ENCODE data around the gene PIN1. TPM values are rescaled to one million over a fixed set of nuclear protein-coding genes. Genes with fewer than 3 reads are reported as not detected.

PIN1 gene
- total RNA-seq, 1 donor from 2014 or later, result 109 TPM

GRCh38 chr19:9878511-9879196 lies 43.5 kb downstream of the PIN1 start:
- no peak overlapping the region for H3K4me3 Mint-ChIP-seq (ENCODE audit: unreplicated experiment)
- FAIRE-seq (no peak), DNase-seq (ENCODE audit: low read depth) (no peak)
- no peaks in the 10 kb centered on the region for H3K79me2 ChIP-seq (ENCODE audit: insufficient read depth, low read length)
- H3K4me1 ChIP-seq (ENCODE audit: insufficient read depth, low read length), result no peaks in the 10 kb centered on the region
- peaks cover 8% of the 10 kb centered on the region for H3K36me3 Mint-ChIP-seq (ENCODE audit: low read depth, unreplicated experiment)
- no peak overlapping the region for H3K4me2 ChIP-seq (ENCODE audit: low read length)
- H2AFZ ChIP-seq (ENCODE audit: low read depth, low read length), result no peak overlapping the region
- H3K9ac ChIP-seq (ENCODE audit: low read length), result no peak overlapping the region
- no peak overlapping the region for H3K4me3 ChIP-seq (ENCODE audit: insufficient read depth, low read depth, low read length)
- no peaks in the 10 kb centered on the region for H3K27me3 ChIP-seq (ENCODE audit: insufficient read depth, low read length)
- H4K20me1 ChIP-seq (ENCODE audit: insufficient read depth, low read length), result no peaks in the 10 kb centered on the region
- no peaks in the 10 kb centered on the region for H3K9me3 Mint-ChIP-seq (ENCODE audit: unreplicated experiment)
- H3K27ac ChIP-seq (ENCODE audit: low read depth, low read length), result no peak overlapping the region
- H3K36me3 ChIP-seq (ENCODE audit: insufficient read depth, low read length), result no peaks in the 10 kb centered on the region
- TF ChIP-seq EZH2 (IDR thresholded peaks at IDR 0.05; ENCODE audit: insufficient read depth, low read length) (no peak), CTCF (IDR thresholded peaks at IDR 0.05; ENCODE audit: insufficient read depth, low read depth, low read length) (no peak)
- H3K9me3 ChIP-seq (ENCODE audit: insufficient read depth, low read depth, low read length), result no peaks in the 10 kb centered on the region
- H3K4me1 Mint-ChIP-seq (ENCODE audit: low read depth, unreplicated experiment), result peaks cover 6% of the 10 kb centered on the region
- H3K27ac Mint-ChIP-seq (ENCODE audit: unreplicated experiment), result no peak overlapping the region
- no peaks in the 10 kb centered on the region for H3K27me3 Mint-ChIP-seq (ENCODE audit: low read depth, unreplicated experiment)

GRCh38 chr19:9881720-9882119 lies 46.6 kb downstream of the PIN1 start:
- H3K4me1 ChIP-seq (ENCODE audit: insufficient read depth, low read length), result no peaks in the 10 kb centered on the region
- H3K27ac ChIP-seq (ENCODE audit: low read depth, low read length), result no peak overlapping the region
- no peak overlapping the region for H3K4me2 ChIP-seq (ENCODE audit: low read length)
- H3K36me3 ChIP-seq (ENCODE audit: insufficient read depth, low read length), result no peaks in the 10 kb centered on the region
- DNase-seq (ENCODE audit: low read depth) (no peak), FAIRE-seq (no peak)
- no peaks in the 10 kb centered on the region for H4K20me1 ChIP-seq (ENCODE audit: insufficient read depth, low read length)
- H3K4me3 Mint-ChIP-seq (ENCODE audit: unreplicated experiment), result no peak overlapping the region
- no peak overlapping the region for H2AFZ ChIP-seq (ENCODE audit: low read depth, low read length)
- H3K9me3 ChIP-seq (ENCODE audit: insufficient read depth, low read depth, low read length), result no peaks in the 10 kb centered on the region
- no peak overlapping the region for H3K9ac ChIP-seq (ENCODE audit: low read length)
- peaks cover 4% of the 10 kb centered on the region for H3K4me1 Mint-ChIP-seq (ENCODE audit: low read depth, unreplicated experiment)
- H3K27ac Mint-ChIP-seq (ENCODE audit: unreplicated experiment), result no peak overlapping the region
- H3K79me2 ChIP-seq (ENCODE audit: insufficient read depth, low read length), result no peaks in the 10 kb centered on the region
- H3K9me3 Mint-ChIP-seq (ENCODE audit: unreplicated experiment), result no peaks in the 10 kb centered on the region
- H3K27me3 Mint-ChIP-seq (ENCODE audit: low read depth, unreplicated experiment), result no peaks in the 10 kb centered on the region
- no peak overlapping the region for H3K4me3 ChIP-seq (ENCODE audit: insufficient read depth, low read depth, low read length)
- TF ChIP-seq EZH2 (IDR thresholded peaks at IDR 0.05; ENCODE audit: insufficient read depth, low read length), result no peak
- no peak for TF ChIP-seq CTCF (IDR thresholded peaks at IDR 0.05; ENCODE audit: insufficient read depth, low read depth, low read length)
- H3K27me3 ChIP-seq (ENCODE audit: insufficient read depth, low read length), result peaks cover 2% of the 10 kb centered on the region
- H3K36me3 Mint-ChIP-seq (ENCODE audit: low read depth, unreplicated experiment), result peaks cover 7% of the 10 kb centered on the region

GRCh38 chr19:9883231-9883758 lies 48.2 kb downstream of the PIN1 start:
- H3K9ac ChIP-seq (ENCODE audit: low read length), result no peak overlapping the region
- no peaks in the 10 kb centered on the region for H3K9me3 ChIP-seq (ENCODE audit: insufficient read depth, low read depth, low read length)
- Mint-ChIP-seq H3K36me3 (ENCODE audit: low read depth, unreplicated experiment) (peaks cover 8% of the 10 kb centered on the region), H3K27ac (ENCODE audit: unreplicated experiment) (no peak overlapping the region), H3K4me1 (ENCODE audit: low read depth, unreplicated experiment) (no peaks in the 10 kb centered on the region), H3K4me3 (ENCODE audit: unreplicated experiment) (no peak overlapping the region), H3K9me3 (ENCODE audit: unreplicated experiment) (peaks cover 2% of the 10 kb centered on the region), H3K27me3 (ENCODE audit: low read depth, unreplicated experiment) (peaks cover 2% of the 10 kb centered on the region)
- no peaks in the 10 kb centered on the region for H3K36me3 ChIP-seq (ENCODE audit: insufficient read depth, low read length)
- peaks cover 2% of the 10 kb centered on the region for H3K27me3 ChIP-seq (ENCODE audit: insufficient read depth, low read length)
- H3K4me2 ChIP-seq (ENCODE audit: low read length), result no peak overlapping the region
- TF ChIP-seq CTCF (IDR thresholded peaks at IDR 0.05; ENCODE audit: insufficient read depth, low read depth, low read length) (no peak), EZH2 (IDR thresholded peaks at IDR 0.05; ENCODE audit: insufficient read depth, low read length) (no peak)
- DNase-seq (ENCODE audit: low read depth), result no peak
- no peak overlapping the region for H2AFZ ChIP-seq (ENCODE audit: low read depth, low read length)
- no peak for FAIRE-seq
- H3K27ac ChIP-seq (ENCODE audit: low read depth, low read length), result no peak overlapping the region
- H3K79me2 ChIP-seq (ENCODE audit: insufficient read depth, low read length), result no peaks in the 10 kb centered on the region
- H3K4me3 ChIP-seq (ENCODE audit: insufficient read depth, low read depth, low read length), result no peak overlapping the region
- H3K4me1 ChIP-seq (ENCODE audit: insufficient read depth, low read length), result no peaks in the 10 kb centered on the region
- no peaks in the 10 kb centered on the region for H4K20me1 ChIP-seq (ENCODE audit: insufficient read depth, low read length)
